Caco-2 (cell line): ENCODE data around the gene GALE. TPM values are rescaled to one million over a fixed set of nuclear protein-coding genes. Genes with fewer than 3 reads are reported as not detected.
"Not testable (repeated sequence)": the region's sequence is repeated elsewhere in the genome, so short reads cannot be mapped to it uniquely, and the experiment has no call there.

ENCODE experiments used
- BruUV-seq: library from RNA; stranded (reverse); fragments of 400-500 nt; replicated peaks from 2 replicates; lab custom pipeline; 2021; lab: Mats Ljungman, UMichigan
- CTCF ChIA-PET: fragments of 300-600 bp; sonication (Branson Sonifier 250); formaldehyde crosslinking; loops from one replicate; lab custom pipeline; 2022; ENCODE audit warnings: antibody characterized with exemption; lab: Charles Lee
- POLR2A ChIA-PET: fragments of 300-600 bp; sonication (Branson Sonifier 250); formaldehyde crosslinking; loops from one replicate; lab custom pipeline; 2022; ENCODE audit warnings: antibody characterized with exemption; lab: Charles Lee
- DNase-seq, 2 experiments: peaks; one replicate each; pipeline versions ENCODE4 v3.0.0 to v3.0.0-alpha.2; 2020 to 2022
- H3K27me3 ChIP-seq: replicated peaks from 2 replicates; pipeline ENCODE4 v1.6.0; 2011; ENCODE audit warnings: low read length; ENCODE audit not compliant: control insufficient read depth, insufficient read depth
- H3K36me3 ChIP-seq: 2 replicates; pipeline ENCODE4 v1.5.1; 2011; ENCODE audit warnings: low read length; ENCODE audit not compliant: control insufficient read depth, insufficient read depth
- H3K4me1 ChIP-seq: fragments of 250-450 bp; sonication (Bioruptor Pico); 2 replicates; pipeline ENCODE4 v1.5.1; 2020; ENCODE audit warnings: mild to moderate bottlenecking
- H3K4me3 ChIP-seq: 2 replicates; pipeline ENCODE4 v1.5.1; 2011; ENCODE audit warnings: low read depth, mild to moderate bottlenecking, control low read depth, low read length
- H3K9me3 ChIP-seq: fragments of 250-450 bp; sonication (Bioruptor Pico); 2 replicates; pipeline ENCODE4 v1.5.1; 2020; ENCODE audit warnings: mild to moderate bottlenecking, moderate library complexity
- H3K27ac Mint-ChIP-seq: one replicate; pipeline ENCODE4 v1.8.0; 2022; ENCODE audit warnings: mixed read lengths; ENCODE audit not compliant: unreplicated experiment
- H3K27me3 Mint-ChIP-seq: one replicate; pipeline ENCODE4 v1.8.0; 2022; ENCODE audit warnings: mixed read lengths; ENCODE audit not compliant: insufficient read depth, unreplicated experiment
- H3K36me3 Mint-ChIP-seq: one replicate; pipeline ENCODE4 v1.8.0; 2022; ENCODE audit warnings: mild to moderate bottlenecking, mixed read lengths; ENCODE audit not compliant: insufficient read depth, unreplicated experiment
- H3K4me1 Mint-ChIP-seq: one replicate; pipeline ENCODE4 v1.8.0; 2022; ENCODE audit warnings: low read depth, mixed read lengths; ENCODE audit not compliant: unreplicated experiment
- H3K4me3 Mint-ChIP-seq: one replicate; pipeline ENCODE4 v1.8.0; 2022; ENCODE audit warnings: mild to moderate bottlenecking, moderate library complexity, mixed read lengths; ENCODE audit not compliant: unreplicated experiment
- H3K9me3 Mint-ChIP-seq: one replicate; pipeline ENCODE4 v1.8.0; 2022; ENCODE audit warnings: mixed read lengths; ENCODE audit not compliant: unreplicated experiment
- CTCF ChIP-seq, 2 experiments: fragments of 200-600 bp in 1 of 2; IDR thresholded peaks; 1 replicate in 1 of 2; 2 replicates in 1 of 2; pipeline versions ENCODE4 v1.5.1 to v1.8.0; 2011 to 2022; ENCODE audit warnings: antibody characterized with exemption in 1 of 2, control low read depth in 1 of 2, inconsistent platforms in 1 of 2, low read depth in 1 of 2, low read length in 1 of 2, mild to moderate bottlenecking in 1 of 2, moderate library complexity in 1 of 2; ENCODE audit not compliant: insufficient read depth in 1 of 2, severe bottlenecking in 1 of 2, unreplicated experiment in 1 of 2
- intact Hi-C: fragments of 100-400 bp; cut with micrococcal nuclease; formaldehyde crosslinking; loops from one replicate; pipeline ENCODE4 v1.10.0; 2022; ENCODE audit not compliant: unreplicated experiment
- total RNA-seq: library from RNA; stranded (reverse); gene quantifications from 2 replicates; pipeline ENCODE4 v1.2.3, GENCODE V29; 2022

Gene GALE
- total RNA-seq, 1 experiment from 2014 or later, result 51.6 TPM

- H3K27ac Mint-ChIP-seq, result no peak overlapping the region
- BruUV-seq, result no TSS peak
- H3K9me3 ChIP-seq, result no peaks in the 10 kb centered on the region
- H3K4me3 Mint-ChIP-seq, result no peak overlapping the region
- H3K4me3 ChIP-seq, result no peak overlapping the region
- no peaks in the 10 kb centered on the region for H3K27me3 ChIP-seq
- no peaks in the 10 kb centered on the region for H3K4me1 Mint-ChIP-seq
- POLR2A ChIA-PET, result no interaction called here
- H3K36me3 Mint-ChIP-seq, result peaks cover 8% of the 10 kb centered on the region
- H3K36me3 ChIP-seq, result no peaks in the 10 kb centered on the region
- H3K9me3 Mint-ChIP-seq, result no peaks in the 10 kb centered on the region
- intact Hi-C loops, result loop anchor here (10.0 kb wide), 1 partner anchor 220 kb away; no protein-coding TSS in a partner anchor
- TF ChIP-seq CTCF (IDR thresholded peaks at IDR 0.05; ENCODE audit: insufficient read depth in 1 of 2, low read depth in 1 of 2, low read length in 1 of 2, severe bottlenecking in 1 of 2, unreplicated experiment in 1 of 2), result no peak
- no peak for DNase-seq
- H3K27me3 Mint-ChIP-seq, result no peaks in the 10 kb centered on the region
- CTCF ChIA-PET, result no interaction called here
- no peaks in the 10 kb centered on the region for H3K4me1 ChIP-seq
These were observed 4.5 kb upstream of the GALE start for GRCh38 chr1:23805025-23805424.

- H3K27ac Mint-ChIP-seq, result no peak overlapping the region
- Histone ChIP-seq H3K4me3 (no peak overlapping the region), H3K36me3 (no peaks in the 10 kb centered on the region), H3K4me1 (peaks cover 2% of the 10 kb centered on the region; the same call in 1 of the 2 replicates), H3K9me3 (no peaks in the 10 kb centered on the region), H3K27me3 (no peaks in the 10 kb centered on the region)
- H3K4me3 Mint-ChIP-seq, result no peak overlapping the region
- no peaks in the 10 kb centered on the region for H3K9me3 Mint-ChIP-seq
- peak in 1 of 2 experiments; percentile 17 for DNase-seq
- no peaks in the 10 kb centered on the region for H3K27me3 Mint-ChIP-seq
- peaks cover 15% of the 10 kb centered on the region for H3K36me3 Mint-ChIP-seq
- peak in 1 of 2 experiments; percentile 16 for TF ChIP-seq CTCF (IDR thresholded peaks at IDR 0.05; ENCODE audit: insufficient read depth in 1 of 2, low read depth in 1 of 2, low read length in 1 of 2, severe bottlenecking in 1 of 2, unreplicated experiment in 1 of 2)
- no TSS peak for BruUV-seq
- CTCF ChIA-PET, result interaction anchor here (0.7 to 1.0 kb wide), 2 partner anchors 32 to 112 kb away, joined by 3 to 4 read pairs; no protein-coding TSS in a partner anchor
- POLR2A ChIA-PET, result interaction anchor here (0.5 kb wide), 1 partner anchor 21 kb away, joined by 4 read pairs; no protein-coding TSS in a partner anchor
- intact Hi-C loops, result loop anchor here (10.0 kb wide), 1 partner anchor 220 kb away; no protein-coding TSS in a partner anchor
- no peaks in the 10 kb centered on the region for H3K4me1 Mint-ChIP-seq
These were observed 3.8 kb upstream of the GALE start for GRCh38 chr1:23804183-23804835.

- TF ChIP-seq CTCF (IDR thresholded peaks at IDR 0.05; ENCODE audit: insufficient read depth in 1 of 2, low read depth in 1 of 2, low read length in 1 of 2, severe bottlenecking in 1 of 2, unreplicated experiment in 1 of 2), result no peak
- Histone ChIP-seq H3K27me3 (no peaks in the 10 kb centered on the region), H3K4me1 (peaks cover 7% of the 10 kb centered on the region; the same call in 1 of the 2 replicates), H3K9me3 (no peaks in the 10 kb centered on the region), H3K4me3 (no peak overlapping the region), H3K36me3 (no peaks in the 10 kb centered on the region; the same call in 1 of the 2 replicates)
- Mint-ChIP-seq H3K36me3 (peaks cover 18% of the 10 kb centered on the region), H3K4me1 (no peaks in the 10 kb centered on the region), H3K27ac (no peak overlapping the region), H3K9me3 (no peaks in the 10 kb centered on the region), H3K27me3 (no peaks in the 10 kb centered on the region), H3K4me3 (no peak overlapping the region)
- BruUV-seq, result no TSS peak
- CTCF ChIA-PET, result interaction anchor here (0.7 to 1.0 kb wide), 2 partner anchors 32 to 113 kb away, joined by 3 to 4 read pairs; no protein-coding TSS in a partner anchor
- intact Hi-C loops, result loop anchor here (10.0 kb wide), 1 partner anchor 221 kb away; no protein-coding TSS in a partner anchor
- no peak for DNase-seq
- POLR2A ChIA-PET, result interaction anchor here (0.5 kb wide), 1 partner anchor 22 kb away, joined by 4 read pairs; no protein-coding TSS in a partner anchor
These were observed 3.1 kb upstream of the GALE start for GRCh38 chr1:23803674-23804073.

- intact Hi-C loops, result loop anchor here (10.0 kb wide), 1 partner anchor 222 kb away; no protein-coding TSS in a partner anchor
- not testable (repeated sequence) for H3K27me3 ChIP-seq, H3K27me3 Mint-ChIP-seq, H3K4me1 ChIP-seq, H3K4me1 Mint-ChIP-seq, BruUV-seq, H3K9me3 Mint-ChIP-seq, H3K9me3 ChIP-seq, H3K27ac Mint-ChIP-seq, H3K36me3 ChIP-seq, DNase-seq, H3K4me3 ChIP-seq, H3K4me3 Mint-ChIP-seq
- ChIA-PET POLR2A (interaction anchor here (1.4 kb wide), 1 partner anchor 23 kb away, joined by 5 read pairs; the partner anchor contains the start of gene HMGCL), CTCF (interaction anchor here (0.8 kb wide), 1 partner anchor 114 kb away, joined by 4 read pairs; no protein-coding TSS in a partner anchor)
- peaks cover 20% of the 10 kb centered on the region for H3K36me3 Mint-ChIP-seq
These were observed 2.3 kb upstream of the GALE start for GRCh38 chr1:23802809-23803342.
